HUDEP-2 (cell line): ENCODE measurements around the gene LRRC7.
A peak's percentile ranks its signal among the peaks of the same experiment; 100 is the strongest.

ENCODE experiments used
- DNase-seq, 76 experiments: peaks; one replicate each; lab custom pipeline; 2025; ENCODE audit not compliant: unreplicated experiment in 76 of 76; lab: John Stamatoyannopoulos, UW

LRRC7 gene

GRCh38 chr1:69585666-69586065 is 17.9 kb downstream of the LRRC7 start:
- DNase-seq, result no peak

DNA sequence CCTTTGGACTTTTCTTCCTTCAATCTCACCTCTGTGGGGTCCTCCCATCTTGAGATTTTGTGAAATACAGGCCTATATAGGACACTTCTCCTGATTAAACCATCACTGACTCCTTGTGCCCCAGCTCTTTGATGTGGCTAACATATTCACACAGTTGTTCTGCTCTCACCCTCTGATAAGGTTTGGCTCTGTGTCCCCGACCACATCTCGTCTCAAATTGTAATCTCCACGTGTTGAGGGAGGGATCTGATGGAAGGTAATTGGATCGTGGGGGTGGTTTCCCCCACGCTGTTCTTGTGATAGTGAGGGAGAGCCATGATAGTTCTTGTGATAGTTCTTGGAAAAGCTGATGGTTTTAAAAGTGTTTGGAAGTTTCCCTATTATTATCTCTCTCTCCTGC is 19.7 kb downstream of the LRRC7 start:
- DNase-seq, result peak in 9 of 76 experiments; percentile 1 to 31 (median 16)

- DNase-seq, result no peak
Measured at GRCh38 chr1:69589799-69590198, 22.1 kb downstream of the LRRC7 start.

GRCh38 chr1:69592341-69592740 is 24.6 kb downstream of the LRRC7 start:
- no peak for DNase-seq

DNA sequence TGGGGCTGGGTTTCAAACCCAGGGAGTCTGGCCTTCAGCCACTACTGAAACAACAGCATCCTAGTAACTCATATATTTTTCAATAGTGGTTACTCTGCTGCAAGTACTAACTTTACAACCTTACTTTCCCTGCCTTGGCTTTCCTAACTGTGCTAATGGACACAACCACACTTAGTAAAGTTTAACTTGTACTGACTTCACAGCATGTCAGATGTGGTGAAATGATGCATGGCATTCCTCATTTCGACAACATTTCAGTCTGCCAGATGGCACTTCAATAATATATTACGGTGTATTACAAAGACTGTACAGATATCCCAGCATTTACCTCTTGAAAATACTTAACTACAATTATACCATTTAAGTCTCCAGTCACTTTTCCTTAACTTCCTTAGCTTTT is 27.8 kb downstream of the LRRC7 start:
- DNase-seq, result no peak

- DNase-seq, result no peak
Measured at GRCh38 chr1:69611316-69611715, 43.6 kb downstream of the LRRC7 start.

DNA sequence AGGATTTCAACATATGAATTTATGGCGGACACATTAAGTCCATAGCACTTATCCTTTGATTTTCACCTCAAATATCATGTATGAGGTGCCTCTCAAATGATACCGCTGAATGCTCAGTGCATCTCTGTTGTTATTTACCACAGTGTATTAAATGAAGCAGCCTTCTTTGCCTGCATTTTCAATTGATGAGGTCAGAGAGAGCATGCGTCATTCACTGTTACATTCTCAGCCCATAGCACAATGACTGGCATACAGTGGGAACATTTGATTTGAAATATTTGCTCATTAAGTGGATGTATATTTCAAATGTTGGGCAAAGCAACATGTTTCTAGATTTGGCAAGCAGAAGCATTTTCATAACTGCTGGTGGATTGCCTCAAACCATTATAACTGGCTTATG is 45.7 kb downstream of the LRRC7 start:
- DNase-seq, result no peak

- no peak for DNase-seq
Measured at GRCh38 chr1:69638673-69639072, 71.0 kb downstream of the LRRC7 start.

DNA sequence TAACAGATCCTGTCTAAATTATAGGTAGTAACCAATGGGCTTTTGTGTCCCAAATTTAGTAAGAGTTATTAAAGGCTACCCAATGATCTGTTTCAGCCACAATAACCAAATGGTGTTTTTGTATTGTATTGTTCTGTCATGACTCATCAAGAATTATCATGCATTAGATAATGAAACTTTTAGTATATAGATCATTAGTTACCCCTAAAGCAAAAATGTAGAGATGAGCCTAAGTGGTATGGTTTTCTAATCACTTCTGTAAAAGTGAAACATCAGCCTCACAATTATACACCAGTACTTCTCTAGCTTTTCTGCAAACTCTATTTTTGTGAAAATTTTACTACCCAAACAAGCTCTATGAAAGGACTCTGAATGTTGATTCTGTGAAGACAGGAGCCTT is 71.4 kb downstream of the LRRC7 start:
- no peak for DNase-seq

- peak in 4 of 76 experiments; percentile 2 to 32 (median 4) for DNase-seq
Measured at GRCh38 chr1:69643266-69643665, 75.5 kb downstream of the LRRC7 start.

DNA sequence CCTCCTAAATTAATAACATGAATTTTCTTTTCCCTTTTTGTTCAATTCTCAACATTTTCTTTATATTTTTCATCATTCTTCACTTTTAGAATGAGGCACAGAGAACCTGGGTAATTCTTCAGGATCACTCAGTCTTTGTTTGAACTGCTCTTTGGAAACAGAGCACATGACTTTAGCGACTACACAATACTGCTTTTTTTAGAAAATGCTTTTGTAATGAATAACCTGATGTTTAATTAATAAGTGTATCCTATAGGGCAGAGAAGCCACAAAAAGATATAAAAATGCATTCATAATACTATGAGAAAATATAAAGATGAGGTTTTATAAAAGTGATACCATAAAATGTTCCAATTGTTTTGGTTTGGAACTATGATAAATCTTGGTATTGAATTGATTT is 77.8 kb downstream of the LRRC7 start:
- no peak for DNase-seq

GRCh38 chr1:69648486-69648885 is 80.8 kb downstream of the LRRC7 start:
- DNase-seq, result no peak

GRCh38 chr1:69649383-69649990 is 81.8 kb downstream of the LRRC7 start:
- no peak for DNase-seq

- no peak for DNase-seq
Measured at GRCh38 chr1:69650779-69651178, 83.1 kb downstream of the LRRC7 start.

DNA sequence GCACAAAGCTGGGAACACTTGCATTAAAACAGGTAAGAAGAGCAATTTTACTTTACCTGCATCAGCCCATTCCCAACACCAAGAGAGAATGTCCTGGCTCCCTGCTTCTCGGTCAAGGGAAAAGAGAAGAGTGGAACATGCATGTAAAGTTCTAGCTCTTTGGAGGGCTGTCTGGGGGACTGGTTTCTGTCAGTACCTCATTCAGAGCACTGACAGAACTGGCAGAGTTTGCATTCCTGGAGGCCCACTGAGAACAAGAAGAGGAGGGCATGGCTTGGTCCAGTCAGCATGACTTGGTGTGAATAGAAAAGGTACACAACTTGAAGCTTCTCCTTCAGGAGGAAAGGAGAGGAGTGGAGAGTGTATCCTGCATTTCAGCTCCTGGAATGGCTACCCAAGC is 83.9 kb downstream of the LRRC7 start:
- no peak for DNase-seq

GRCh38 chr1:69657971-69658370 is 90.2 kb downstream of the LRRC7 start:
- no peak for DNase-seq

DNA sequence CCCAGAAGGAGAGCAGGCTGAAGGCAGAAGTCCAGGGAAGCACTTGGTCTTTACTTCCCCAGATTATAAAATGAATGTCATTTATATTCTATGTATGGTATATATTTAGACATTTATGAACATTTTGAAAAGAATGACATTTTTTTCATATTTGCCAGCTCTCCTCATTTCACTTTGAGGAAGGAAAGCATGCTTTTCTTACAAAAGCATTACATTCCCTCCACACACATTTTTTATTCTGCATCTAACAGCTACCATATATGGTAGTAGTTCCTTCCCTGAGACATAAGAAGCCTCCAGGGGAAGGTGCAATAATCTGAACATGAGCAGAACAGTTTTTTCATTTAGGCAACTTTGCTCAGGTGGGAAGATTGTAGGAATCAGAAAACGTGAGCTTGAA is 94.0 kb downstream of the LRRC7 start:
- DNase-seq, result no peak

DNA sequence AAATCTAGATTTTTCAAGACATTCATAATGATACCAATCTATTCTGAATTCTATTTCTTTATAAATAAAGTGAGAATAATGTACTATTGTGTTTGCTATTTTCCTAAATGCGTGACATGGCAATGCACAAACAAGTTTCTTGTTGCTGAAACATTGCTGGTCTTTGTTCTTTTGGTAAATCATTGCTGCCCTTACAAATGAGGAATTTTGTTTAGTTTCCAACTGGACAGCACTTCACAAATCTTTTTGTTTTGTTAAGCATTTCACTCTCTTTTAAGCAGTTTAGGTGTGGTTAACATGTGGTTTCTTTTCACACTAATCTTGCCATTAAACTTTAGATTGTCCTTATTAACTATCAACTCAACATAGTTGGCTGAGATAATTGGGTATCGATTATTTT is 94.6 kb downstream of the LRRC7 start:
- no peak for DNase-seq

DNA sequence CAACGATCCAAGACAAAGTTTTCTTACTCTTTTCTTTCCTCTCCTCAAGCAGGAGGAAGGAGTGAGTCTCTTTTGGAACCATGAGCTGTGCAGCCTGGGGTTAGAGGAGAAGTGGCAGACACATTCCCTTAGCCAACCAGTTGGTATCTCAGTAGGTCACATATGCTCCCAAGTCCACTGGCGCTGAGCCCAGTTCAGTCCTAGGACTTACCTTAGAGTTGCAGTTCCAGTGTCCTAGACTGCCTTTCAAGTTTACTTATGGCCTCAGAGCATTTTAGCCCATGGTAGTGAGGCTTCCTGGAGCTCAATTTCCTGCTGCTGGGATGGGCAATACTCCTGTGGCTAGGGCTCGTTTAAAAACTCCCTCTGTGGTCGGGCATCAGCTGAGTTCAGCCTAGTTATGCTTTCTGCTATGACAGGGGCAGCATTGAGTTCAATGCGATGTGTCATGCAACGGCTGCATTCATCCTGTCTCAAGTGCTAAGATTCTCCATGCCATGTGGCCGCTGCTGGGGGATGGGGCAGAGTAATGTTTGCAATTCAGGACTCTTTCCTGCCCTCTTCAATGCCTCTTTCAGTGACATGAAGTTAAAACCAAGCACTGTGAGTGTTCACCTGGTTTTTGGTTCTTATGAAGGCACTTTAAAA is 103.8 kb downstream of the LRRC7 start:
- no peak for DNase-seq

DNA sequence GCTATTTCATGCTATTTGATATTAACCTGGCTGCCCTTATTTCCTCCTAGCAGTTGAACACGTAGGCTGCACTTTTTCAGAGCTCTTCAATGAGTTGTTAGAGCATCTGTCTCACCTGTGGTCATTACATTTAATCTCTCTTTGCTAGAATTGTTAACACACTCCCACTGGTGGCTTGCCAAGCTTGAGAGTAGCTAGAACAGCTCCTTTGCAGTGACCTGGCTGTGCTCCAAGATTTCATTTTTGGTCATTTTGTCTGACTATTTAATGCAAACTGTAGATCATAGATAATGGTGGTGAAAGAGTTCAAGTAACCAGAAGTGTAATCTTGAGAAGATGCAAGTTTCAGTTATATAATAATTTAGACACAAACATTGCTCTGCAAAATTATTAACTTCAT is 105.6 kb downstream of the LRRC7 start:
- DNase-seq, result peak in 22 of 76 experiments; percentile 2 to 46 (median 11)

- no peak for DNase-seq
Measured at GRCh38 chr1:69679965-69680364, 112.2 kb downstream of the LRRC7 start.

- no peak for DNase-seq
Measured at GRCh38 chr1:69686367-69686984, 118.8 kb downstream of the LRRC7 start.
